Measurements from ENCODE around the gene RUNX2. TPM values are rescaled to one million over a fixed set of nuclear protein-coding genes. Genes with fewer than 3 reads are reported as not detected.

RUNX2 gene
- total and polyA plus RNA-seq, 9 of the 15 experiments (the other 6 are each of a cell fraction or from before 2014, with no cell fraction given): 0.29 to 1.00 (median 0.43) TPM

- no peaks in the 10 kb centered on the region for H3K79me2 ChIP-seq (ENCODE audit: control insufficient read depth, insufficient read depth, low read length)
- in situ Hi-C loops (cut with MboI): no loop called here
- no peak overlapping the region for H3K4me3 ChIP-seq
- BruUV-seq (replicated peaks): no TSS peak
- no peak overlapping the region for H3K9ac ChIP-seq (ENCODE audit: insufficient read depth in 1 of 2, low read depth in 2 of 2, low read length in 2 of 2)
- H3K4me2 ChIP-seq (ENCODE audit: insufficient read depth, low read length): no peak overlapping the region
- intact Hi-C loops (cut with micrococcal nuclease): no loop called here
- FAIRE-seq (no peak), DNase-seq (ENCODE audit: extremely low read depth in 1 of 4, low spot score in 3 of 4) (no peak), ATAC-seq (no peak)
- H2AFZ ChIP-seq (ENCODE audit: low read depth, low read length): no peak overlapping the region
- CTCF ChIA-PET (ENCODE audit: low intra/inter-chr PET ratio): no interaction called here
- POLR2A ChIA-PET: interaction anchor here (0.6 kb wide), 1 partner anchor 13 kb away, joined by 3 read pairs; no protein-coding TSS in a partner anchor
- H3K9me3 ChIP-seq (replicated peaks; ENCODE audit: control insufficient read depth, insufficient read depth, low read depth, low read length): no peaks in the 10 kb centered on the region
- H3K9me1 ChIP-seq (ENCODE audit: control insufficient read depth, insufficient read depth, low read length): no peaks in the 10 kb centered on the region
- WGBS (ENCODE audit: insufficient coverage, low coverage, missing lambda C conversion rate): 0% methylated on average over 6 of the region's 6 CpGs
- no peak overlapping the region for H3K27ac ChIP-seq (ENCODE audit: extremely low read depth, low read depth, low read length)
- H3K4me1 ChIP-seq (replicated peaks in 1 of 2; ENCODE audit: control insufficient read depth in 2 of 2, insufficient read depth in 2 of 2, low read length in 2 of 2): no peaks in the 10 kb centered on the region
- H4K20me1 ChIP-seq (replicated peaks; ENCODE audit: control insufficient read depth, insufficient read depth, low read length): no peaks in the 10 kb centered on the region
- no peaks in the 10 kb centered on the region for H3K36me3 ChIP-seq (ENCODE audit: control insufficient read depth, insufficient read depth, low read length)
- H3K27me3 ChIP-seq (ENCODE audit: control insufficient read depth in 2 of 2, insufficient read depth in 2 of 2, low read length in 2 of 2): 0 out of 5 replicates have a peak, but pooled peaks cover 0 to 5% of the 10 kb centered on the region in 2 experiments
- TF ChIP-seq ZNF668 (CRISPR knock-in tag; IDR thresholded peaks at IDR 0.05) (no peak), ZBTB49 (CRISPR knock-in tag; IDR thresholded peaks at IDR 0.05; ENCODE audit: borderline replicate concordance) (no peak), ATF3 (IDR thresholded peaks at IDR 0.05) (no peak), ATF3 (CRISPR knock-in tag; conservative IDR thresholded peaks at IDR 0.05) (no peak), ZNF12 (CRISPR knock-in tag; IDR thresholded peaks at IDR 0.05) (no peak), MECOM (CRISPR knock-in tag; IDR thresholded peaks at IDR 0.05) (no peak), ZC3H8 (IDR thresholded peaks at IDR 0.05) (no peak), SNIP1 (IDR thresholded peaks at IDR 0.05; ENCODE audit: low read depth) (no peak), ELF1 (tag; IDR thresholded peaks at IDR 0.05) (no peak), SFPQ (IDR thresholded peaks at IDR 0.05; ENCODE audit: low read depth, low read length) (no peak), VEZF1 (CRISPR knock-in tag; IDR thresholded peaks at IDR 0.05) (no peak), SMARCB1 (IDR thresholded peaks at IDR 0.05; ENCODE audit: insufficient read length, low read depth) (no peak), HDAC2 (IDR thresholded peaks at IDR 0.05) (no peak), ARID3B (CRISPR knock-in tag; IDR thresholded peaks at IDR 0.05; ENCODE audit: borderline replicate concordance) (no peak)
Measured at GRCh38 chr6:45633272-45633908, 305.3 kb downstream of the RUNX2 start.

Data from K562 (cell line).